IMR-90 (cell line): ENCODE data around the gene NDRG4. TPM values are rescaled to one million over a fixed set of nuclear protein-coding genes. Genes with fewer than 3 reads are reported as not detected.

Experiments used
- ATAC-seq: fragments of 200-7000 bp; cut with Tn5 transposase; 2 replicates; pipeline ENCODE4 v1.9.1; 2020; ENCODE audit warnings: low read depth, mild to moderate bottlenecking, moderate library complexity
- BruUV-seq: library from RNA; stranded (reverse); fragments of 400-500 nt; replicated peaks from 2 replicates; lab custom pipeline; 2021; lab: Mats Ljungman, UMichigan
- CTCF ChIA-PET: fragments of 300-600 bp; formaldehyde crosslinking; extraction: SDS; loops from one replicate; lab custom pipeline; 2021; ENCODE audit warnings: antibody characterized with exemption; lab: Yijun Ruan, JAX
- POLR2A ChIA-PET: fragments of 300-600 bp; sonication (Branson Sonifier 250); formaldehyde crosslinking; loops from one replicate; lab custom pipeline; 2022; ENCODE audit warnings: antibody characterized with exemption; ENCODE audit not compliant: unreplicated experiment; lab: Charles Lee
- DNase-seq: peaks from one replicate; pipeline ENCODE4 v3.0.0; 2013
- H2AFZ ChIP-seq: replicated peaks from 2 replicates; pipeline ENCODE3; 2013; ENCODE audit warnings: low read length, mild to moderate bottlenecking; ENCODE audit not compliant: poor library complexity
- H2AK5ac ChIP-seq: 2 replicates; pipeline ENCODE4 v1.6.1; 2013; ENCODE audit warnings: low read depth, low read length, inconsistent platforms
- H2AK9ac ChIP-seq: replicated peaks from 2 replicates; pipeline ENCODE3; 2013; ENCODE audit warnings: mild to moderate bottlenecking, low read depth, low read length, moderate library complexity; ENCODE audit not compliant: poor library complexity
- H2BK120ac ChIP-seq: 2 replicates; pipeline ENCODE4 v1.6.1; 2013; ENCODE audit warnings: low read depth, low read length, inconsistent platforms
- H2BK15ac ChIP-seq: 3 replicates; pipeline ENCODE4 v1.6.1; 2013; ENCODE audit warnings: low read depth, low read length, inconsistent platforms
- H2BK20ac ChIP-seq: 2 replicates; pipeline ENCODE4 v1.6.1; 2013; ENCODE audit warnings: low read depth, mild to moderate bottlenecking, inconsistent platforms, low read length, moderate library complexity
- H2BK5ac ChIP-seq: 2 replicates; pipeline ENCODE4 v1.6.1; 2013; ENCODE audit warnings: mild to moderate bottlenecking, low read depth, low read length, inconsistent platforms; ENCODE audit not compliant: poor library complexity, severe bottlenecking
- H3K14ac ChIP-seq: replicated peaks from 2 replicates; pipeline ENCODE4 v1.6.1; 2013; ENCODE audit warnings: low read depth, low read length, inconsistent platforms
- H3K18ac ChIP-seq: 2 replicates; pipeline ENCODE4 v1.6.1; 2013; ENCODE audit warnings: low read depth, low read length, control low read depth
- H3K23ac ChIP-seq: 2 replicates; pipeline ENCODE4 v1.6.1; 2013; ENCODE audit warnings: low read depth, low read length, inconsistent platforms
- H3K27ac ChIP-seq: 2 replicates; pipeline ENCODE4 v1.5.1; 2013; ENCODE audit warnings: mild to moderate bottlenecking, control low read depth, low read length; ENCODE audit not compliant: insufficient read depth
- H3K27me3 ChIP-seq: 2 replicates; pipeline ENCODE4 v1.6.1; 2013; ENCODE audit warnings: low read length; ENCODE audit not compliant: control insufficient read depth, insufficient read depth
- H3K36me3 ChIP-seq: 2 replicates; pipeline ENCODE4 v1.6.1; 2013; ENCODE audit warnings: low read length, mixed read lengths; ENCODE audit not compliant: control insufficient read depth, insufficient read depth
- H3K4ac ChIP-seq: 2 replicates; pipeline ENCODE4 v1.6.1; 2013; ENCODE audit warnings: low read depth, low read length, inconsistent platforms
- H3K4me1 ChIP-seq: 2 replicates; pipeline ENCODE4 v1.6.1; 2013; ENCODE audit warnings: low read length, mixed read lengths; ENCODE audit not compliant: control insufficient read depth, insufficient read depth
- H3K4me2 ChIP-seq: 2 replicates; pipeline ENCODE4 v1.6.1; 2013; ENCODE audit warnings: low read depth, mild to moderate bottlenecking, control low read depth, low read length, moderate library complexity
- H3K4me3 ChIP-seq: 2 replicates; pipeline ENCODE4 v1.5.1; 2013; ENCODE audit warnings: low read depth, mild to moderate bottlenecking, control low read depth, low read length, moderate library complexity; ENCODE audit not compliant: insufficient read depth
- H3K56ac ChIP-seq: 2 replicates; pipeline ENCODE4 v1.6.1; 2013; ENCODE audit warnings: low read length, inconsistent platforms; ENCODE audit not compliant: insufficient read depth; ENCODE audit errors: extremely low read depth
- H3K79me1 ChIP-seq, 2 experiments: 2 replicates each; pipeline ENCODE4 v1.6.1; 2013; ENCODE audit warnings: low read length in 2 of 2, inconsistent platforms in 1 of 2, low read depth in 1 of 2
- H3K9ac ChIP-seq: 2 replicates; pipeline ENCODE4 v1.6.1; 2013; ENCODE audit warnings: low read depth, low read length, control low read depth
- H3K9me1 ChIP-seq: 2 replicates; pipeline ENCODE4 v1.6.1; 2013; ENCODE audit warnings: low read length, inconsistent platforms; ENCODE audit not compliant: insufficient read depth
- H3K9me3 ChIP-seq: 2 replicates; pipeline ENCODE4 v1.6.1; 2013; ENCODE audit warnings: low read length; ENCODE audit not compliant: control insufficient read depth, insufficient read depth
- H4K20me1 ChIP-seq: 2 replicates; pipeline ENCODE4 v1.6.1; 2013; ENCODE audit warnings: low read length, inconsistent platforms; ENCODE audit not compliant: insufficient read depth
- H4K5ac ChIP-seq: 2 replicates; pipeline ENCODE4 v1.6.1; 2013; ENCODE audit warnings: mild to moderate bottlenecking, low read depth, low read length, control low read depth
- H4K8ac ChIP-seq, 2 experiments: 2 replicates each; pipeline ENCODE4 v1.6.1; 2013; ENCODE audit warnings: low read depth in 2 of 2, low read length in 2 of 2, control low read depth in 1 of 2, inconsistent platforms in 1 of 2
- H4K91ac ChIP-seq: 2 replicates; pipeline ENCODE4 v1.6.1; 2013; ENCODE audit warnings: low read depth, low read length, inconsistent platforms; ENCODE audit not compliant: insufficient read depth
- BHLHE40 ChIP-seq: fragments of 150-350 bp; IDR thresholded peaks from 2 replicates; pipeline ENCODE4 v1.6.1; 2016; ENCODE audit warnings: mild to moderate bottlenecking, low read depth, low read length
- CEBPB ChIP-seq: IDR thresholded peaks from 2 replicates; pipeline ENCODE4 v1.6.1; 2012; ENCODE audit warnings: low read depth, low read length, improper control_type of control experiment
- CHD1 ChIP-seq: IDR thresholded peaks from 2 replicates; pipeline ENCODE4 v1.6.1; 2012; ENCODE audit warnings: low read depth, low read length, improper control_type of control experiment
- CTCF ChIP-seq: conservative IDR thresholded peaks from 2 replicates; pipeline ENCODE4 v1.5.1; 2012; ENCODE audit warnings: mild to moderate bottlenecking, low read depth, low read length, improper control_type of control experiment
- ELK1 ChIP-seq: fragments of 150-350 bp; IDR thresholded peaks from 2 replicates; pipeline ENCODE4 v1.6.1; 2016; ENCODE audit warnings: low read depth, mild to moderate bottlenecking, low read length, moderate library complexity, borderline replicate concordance
- FOS ChIP-seq: fragments of 150-350 bp; IDR thresholded peaks from 2 replicates; pipeline ENCODE4 v1.6.1; 2016; ENCODE audit warnings: low read depth, low read length
- MAFK ChIP-seq: IDR thresholded peaks from 2 replicates; pipeline ENCODE4 v1.6.1; 2012; ENCODE audit warnings: low read depth, low read length, improper control_type of control experiment
- MAZ ChIP-seq: IDR thresholded peaks from 2 replicates; pipeline ENCODE4 v1.6.1; 2012; ENCODE audit warnings: low read depth, mild to moderate bottlenecking, low read length, improper control_type of control experiment, moderate library complexity, borderline replicate concordance
- MXI1 ChIP-seq: IDR thresholded peaks from 2 replicates; pipeline ENCODE4 v1.6.1; 2012; ENCODE audit warnings: low read depth, mild to moderate bottlenecking, low read length, moderate library complexity, borderline replicate concordance
- NFE2L2 ChIP-seq: fragments of 150-350 bp; IDR thresholded peaks from 2 replicates; pipeline ENCODE4 v1.6.1; 2016; ENCODE audit warnings: low read depth, mild to moderate bottlenecking, low read length
- POLR2A ChIP-seq: IDR thresholded peaks from 2 replicates; pipeline ENCODE4 v1.6.1; 2012; ENCODE audit warnings: mild to moderate bottlenecking, low read depth, low read length
- RAD21 ChIP-seq: IDR thresholded peaks from 2 replicates; pipeline ENCODE4 v1.6.1; 2012; ENCODE audit warnings: low read length, improper control_type of control experiment
- RCOR1 ChIP-seq: IDR thresholded peaks from 2 replicates; pipeline ENCODE4 v1.6.1; 2012; ENCODE audit warnings: mild to moderate bottlenecking, low read length, improper control_type of control experiment; ENCODE audit not compliant: insufficient replicate concordance
- RFX5 ChIP-seq: IDR thresholded peaks from 2 replicates; pipeline ENCODE4 v1.8.0; 2012; ENCODE audit warnings: low read depth, mild to moderate bottlenecking, low read length, moderate library complexity
- SMC3 ChIP-seq: fragments of 150-350 bp; IDR thresholded peaks from 2 replicates; pipeline ENCODE4 v1.6.1; 2016; ENCODE audit warnings: low read depth, mild to moderate bottlenecking, antibody characterized with exemption, low read length, moderate library complexity
- USF2 ChIP-seq: fragments of 150-350 bp; IDR thresholded peaks from 2 replicates; pipeline ENCODE4 v1.6.1; 2017; ENCODE audit warnings: mild to moderate bottlenecking, antibody characterized with exemption, low read length, low read depth
- WGBS, 2 experiments: methylation state at CpG; one replicate each; pipeline versions ENCODE4 v1.1.5 to v1.1.7; 2013; ENCODE audit warnings: missing lambda C conversion rate in 2 of 2; ENCODE audit not compliant: insufficient read length in 1 of 2; ENCODE audit errors: extremely low coverage in 2 of 2; 5-methylcytosine and 5-hydroxymethylcytosine counted together
- dilution Hi-C: fragments of 300-500 bp; cut with HindIII; formaldehyde crosslinking; loops from one replicate; pipeline ENCODE4 v1.14.3; 2018; ENCODE audit warnings: low sequenced_read_pairs; ENCODE audit not compliant: unreplicated experiment
- in situ Hi-C: fragments of 300-500 bp; cut with MboI; formaldehyde crosslinking; loops from 3 replicates; pipeline ENCODE4 v1.14.3; 2019; ENCODE audit warnings: low sequenced_read_pairs, inconsistent platforms, mixed read lengths
- intact Hi-C: fragments of 100-400 bp; cut with micrococcal nuclease; formaldehyde crosslinking; loops from 2 replicates; pipeline ENCODE4 v1.10.0; 2022
- polyA plus RNA-seq, 3 experiments: library from polyadenylated mRNA; depleted of rRNA; stranded (reverse); fragments of >200 nt; gene quantifications; 2 replicates each; pipeline ENCODE4 v1.2.3, GENCODE V29; 2012; ENCODE audit warnings: low replicate concordance in 1 of 3
- total RNA-seq: library from RNA; depleted of rRNA; stranded (reverse); fragments of >200 nt; gene quantifications from 2 replicates; pipeline ENCODE4 v1.2.3, GENCODE V29; 2012

NDRG4 gene
- total and polyA plus RNA-seq, 2 of the 4 experiments (the other 2 are of a cell fraction): 10.9 to 23.5 TPM

- Histone ChIP-seq H3K4me1 (0 out of 2 replicates have a peak, but pooled peaks cover 2% of the 10 kb centered on the region), H3K56ac (no peak overlapping the region), H3K79me1 (peaks cover 15 to 23% of the 10 kb centered on the region in 2 experiments), H2AK5ac (no peak overlapping the region), H4K5ac (no peak overlapping the region), H3K4me3 (no peak overlapping the region), H2AFZ (no peak overlapping the region), H2BK120ac (no peak overlapping the region), H3K14ac (no peak overlapping the region), H3K4ac (no peak overlapping the region), H2BK5ac (no peak overlapping the region), H3K27me3 (no peaks in the 10 kb centered on the region), H3K9me1 (no peaks in the 10 kb centered on the region; the same call in 1 of the 2 replicates), H3K27ac (no peak overlapping the region), H3K9me3 (no peaks in the 10 kb centered on the region), H2BK15ac (no peak overlapping the region), H2BK20ac (no peak overlapping the region), H2AK9ac (no peak overlapping the region), H3K36me3 (peaks cover 49% of the 10 kb centered on the region), H4K20me1 (peaks cover 5% of the 10 kb centered on the region; the same call in 1 of the 2 replicates), H3K9ac (no peak overlapping the region), H4K91ac (no peak overlapping the region), H3K18ac (no peak overlapping the region), H3K23ac (no peak overlapping the region), H4K8ac (no peak overlapping the region), H3K4me2 (no peak overlapping the region)
- no peak for DNase-seq
- POLR2A ChIA-PET: interaction anchor here (0.7 kb wide), 1 partner anchor 39 kb away, joined by 3 read pairs; no protein-coding TSS in a partner anchor
- TF ChIP-seq CHD1 (no peak), MXI1 (no peak), BHLHE40 (no peak), MAZ (no peak), POLR2A (no peak), NFE2L2 (no peak), SMC3 (no peak), RAD21 (no peak), USF2 (no peak), ELK1 (no peak), CEBPB (no peak), RCOR1 (no peak), FOS (no peak), CTCF (no peak), MAFK (no peak), RFX5 (no peak)
- CTCF ChIA-PET: interaction anchor here (1.1 kb wide), 1 partner anchor 24 kb away, joined by 3 read pairs; no protein-coding TSS in a partner anchor
- in situ Hi-C loops (no loop called here), intact Hi-C loops (no loop called here), dilution Hi-C loops (no loop called here)
- WGBS, 2 experiments: 100% methylated on average over 1 of the region's 1 CpG; no CpG with 5 or more reads in 1 of the 2 experiments
- no peak for ATAC-seq
- BruUV-seq: no TSS peak
Measured at GRCh38 chr16:58518980-58519368, 19.0 kb downstream of the NDRG4 start.
